Renal cortex interstitium (tissue), 11 donors: ENCODE data around the gene COLQ. TPM values are rescaled to one million over a fixed set of nuclear protein-coding genes. Genes with fewer than 3 reads are reported as not detected.
"Not testable (repeated sequence)": the region's sequence is repeated elsewhere in the genome, so short reads cannot be mapped to it uniquely, and the experiment has no call there.

Experiments
- DNase-seq, 11 donors: peaks; one replicate each; pipeline ENCODE4 v3.0.0-alpha.2; 2013; ENCODE audit warnings: low read depth in 9 of 11, low spot score in 4 of 11; ENCODE audit errors: extremely low read depth in 1 of 11
- polyA plus RNA-seq, 3 donors: library from polyadenylated mRNA; unstranded; fragments of 120-200 nt; gene quantifications; one replicate each; pipeline ENCODE4 v1.2.1, GENCODE V29; 2013; ENCODE audit not compliant: insufficient read length in 3 of 3

Gene COLQ
- polyA plus RNA-seq, 3 donors, result 4.0 to 8.9 (median 6.1) TPM

DNA sequence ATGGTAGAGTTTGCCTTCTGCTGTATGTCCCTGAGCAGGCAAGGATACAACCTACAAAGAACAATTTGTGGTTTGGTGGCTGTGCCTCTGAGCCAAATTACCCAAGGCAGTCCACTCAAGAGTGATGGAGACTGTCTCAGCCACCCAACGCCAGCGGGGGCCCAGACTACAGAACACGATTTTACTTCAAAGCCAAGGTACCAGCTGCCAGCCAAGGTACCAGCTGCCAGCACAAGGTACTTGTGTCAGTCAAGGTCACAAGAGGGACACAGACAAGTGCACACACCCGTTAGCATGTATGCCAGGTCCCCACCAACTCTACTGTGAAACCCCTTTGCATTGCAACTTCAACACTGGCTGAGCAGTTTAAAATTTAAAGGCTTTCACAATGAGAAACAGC is 23.5 kb downstream of the COLQ start:
- no peak for DNase-seq

DNA sequence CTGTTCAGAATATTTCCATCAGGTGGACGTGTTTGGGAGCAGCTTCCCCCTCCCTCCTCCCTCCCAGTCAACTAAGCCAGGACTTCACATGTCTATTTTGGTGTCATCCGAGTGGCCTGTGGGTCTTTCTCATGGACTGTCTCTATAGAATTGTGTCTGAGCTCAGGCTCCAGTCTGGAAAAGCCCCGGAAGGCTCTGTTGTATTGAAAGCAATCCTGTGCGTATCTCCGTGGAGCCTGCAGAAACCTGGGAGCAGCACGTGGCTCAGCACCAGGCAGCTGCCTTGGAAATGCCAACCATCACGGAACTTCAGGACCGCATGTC is 25.2 kb downstream of the COLQ start:
- DNase-seq, result no peak

- no peak for DNase-seq
These were observed 25.8 kb downstream of the COLQ start for GRCh38 chr3:15495461-15496340.

DNA sequence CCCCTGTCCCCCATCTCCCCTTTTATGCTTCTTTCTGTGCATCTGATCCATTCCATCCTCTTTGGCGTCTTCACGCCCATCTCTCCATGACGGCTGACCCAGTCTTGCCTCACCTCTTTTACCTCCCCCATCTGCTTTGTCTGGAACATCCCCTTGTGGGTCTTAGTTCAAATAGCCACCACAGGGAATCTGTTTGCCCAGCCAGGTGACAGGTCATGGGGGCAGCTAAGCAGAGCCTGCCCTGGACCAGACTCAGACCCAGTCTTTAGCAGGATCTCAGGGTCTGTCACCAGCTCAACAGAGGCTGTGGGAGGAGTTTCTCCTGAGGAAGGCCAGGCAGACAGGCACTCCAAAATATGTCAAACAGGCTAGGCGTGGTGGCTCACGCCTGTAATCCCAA is 28.1 kb downstream of the COLQ start:
- no peak for DNase-seq

- DNase-seq, result no peak
These were observed 28.6 kb downstream of the COLQ start for GRCh38 chr3:15492847-15493360.

- no peak for DNase-seq
These were observed 30.4 kb downstream of the COLQ start for GRCh38 chr3:15491143-15491542.

- DNase-seq, result no peak
These were observed 31.3 kb downstream of the COLQ start for GRCh38 chr3:15490158-15490557.

- no peak for DNase-seq
These were observed 33.5 kb downstream of the COLQ start for GRCh38 chr3:15488002-15488401.

- no peak for DNase-seq
These were observed 34.5 kb downstream of the COLQ start for GRCh38 chr3:15486979-15487378.

GRCh38 chr3:15486020-15486419 is 35.5 kb downstream of the COLQ start:
- no peak for DNase-seq

DNA sequence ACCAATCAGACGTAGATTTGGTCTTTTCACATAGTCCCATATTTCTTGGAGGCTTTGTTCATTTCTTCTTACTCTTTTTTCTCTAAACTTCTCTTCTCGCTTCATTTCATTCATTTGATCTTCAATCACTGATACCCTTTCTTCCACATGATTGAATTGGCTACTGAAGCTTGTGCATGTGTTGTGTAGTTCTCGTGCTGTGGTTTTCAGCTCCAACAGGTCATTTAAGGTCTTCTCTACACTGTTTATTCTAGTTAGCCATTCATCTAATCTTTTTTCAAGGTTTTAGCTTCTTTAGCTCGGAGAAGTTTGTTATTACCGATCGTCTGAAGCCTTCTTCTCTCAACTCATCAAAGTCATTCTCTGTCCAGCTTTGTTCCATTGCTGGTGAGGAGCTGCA is 37.0 kb downstream of the COLQ start:
- not testable (repeated sequence) for DNase-seq

- no peak for DNase-seq
These were observed 41.9 kb downstream of the COLQ start for GRCh38 chr3:15479400-15480224.

- no peak for DNase-seq
These were observed 42.9 kb downstream of the COLQ start for GRCh38 chr3:15478640-15478979.

DNA sequence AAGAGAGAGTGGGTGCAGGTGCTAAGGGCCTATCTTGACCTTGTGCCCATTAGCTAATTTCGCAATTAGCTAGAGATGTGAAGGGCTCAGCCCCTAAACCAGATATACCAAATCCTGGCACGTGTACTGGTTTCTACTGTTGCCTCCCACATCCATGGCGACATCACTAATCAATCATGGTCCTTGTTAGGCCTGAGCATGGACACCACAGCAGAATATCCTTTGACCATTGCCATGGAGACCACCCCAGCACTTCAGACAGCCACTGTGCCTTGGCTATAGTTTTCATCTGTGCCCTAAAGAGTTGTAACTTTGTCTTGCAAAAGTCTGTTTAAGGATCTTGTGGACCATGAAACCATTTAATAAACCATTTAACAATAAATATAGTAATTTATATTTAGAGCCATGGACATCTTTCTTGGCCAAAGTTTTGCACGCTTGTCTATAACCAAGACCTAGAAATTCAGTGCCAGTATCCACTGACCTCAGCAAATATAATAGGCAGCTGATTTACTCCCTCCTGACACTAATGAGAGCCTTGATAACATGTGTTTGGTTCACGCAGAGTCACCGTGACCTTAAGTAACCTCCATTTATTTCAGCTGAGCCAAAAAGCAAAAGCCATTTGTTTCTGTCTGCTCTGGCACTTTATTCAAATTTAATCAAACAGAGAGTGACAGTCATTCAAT is 43.4 kb downstream of the COLQ start:
- no peak for DNase-seq

DNA sequence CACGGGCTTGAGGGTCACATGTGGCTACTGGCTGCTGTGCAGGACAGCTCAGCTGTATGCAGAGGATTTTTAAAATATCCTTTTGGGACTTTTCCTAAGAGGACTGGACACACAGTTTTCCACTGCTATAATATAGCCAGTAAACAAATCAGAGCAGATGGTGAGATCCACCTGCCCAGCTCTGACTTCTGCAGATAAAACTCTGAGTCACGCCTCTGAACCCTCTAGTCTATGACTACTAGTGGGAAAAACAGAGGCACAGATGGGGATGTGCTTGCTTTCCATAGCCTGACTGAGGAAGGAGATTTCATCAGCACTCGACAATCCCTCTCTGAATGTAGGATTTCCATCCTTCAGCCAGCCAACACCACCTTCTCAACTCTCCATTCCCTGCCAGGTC is 45.1 kb downstream of the COLQ start:
- no peak for DNase-seq

DNA sequence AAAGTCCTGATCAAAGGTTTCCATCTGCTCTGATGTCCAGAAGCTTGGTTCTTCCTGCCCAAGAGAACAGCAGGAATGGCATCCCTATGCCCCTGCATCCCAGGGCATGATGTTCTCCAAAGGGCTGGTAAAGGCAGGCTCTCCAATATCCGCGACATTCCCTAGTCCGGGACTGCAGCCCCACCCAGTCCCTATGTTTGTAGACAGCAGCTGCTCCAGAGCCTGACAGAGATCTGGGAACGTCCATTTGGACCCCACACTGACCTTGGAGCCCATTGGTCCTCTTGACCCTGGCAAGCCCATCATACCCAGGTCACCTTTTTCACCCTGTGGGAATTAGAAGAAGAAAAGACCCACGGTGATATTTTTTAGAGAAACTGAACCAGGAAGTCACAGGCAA is 46.3 kb downstream of the COLQ start:
- no peak for DNase-seq

- DNase-seq, result no peak
These were observed 49.6 kb downstream of the COLQ start for GRCh38 chr3:15471861-15472260.

DNA sequence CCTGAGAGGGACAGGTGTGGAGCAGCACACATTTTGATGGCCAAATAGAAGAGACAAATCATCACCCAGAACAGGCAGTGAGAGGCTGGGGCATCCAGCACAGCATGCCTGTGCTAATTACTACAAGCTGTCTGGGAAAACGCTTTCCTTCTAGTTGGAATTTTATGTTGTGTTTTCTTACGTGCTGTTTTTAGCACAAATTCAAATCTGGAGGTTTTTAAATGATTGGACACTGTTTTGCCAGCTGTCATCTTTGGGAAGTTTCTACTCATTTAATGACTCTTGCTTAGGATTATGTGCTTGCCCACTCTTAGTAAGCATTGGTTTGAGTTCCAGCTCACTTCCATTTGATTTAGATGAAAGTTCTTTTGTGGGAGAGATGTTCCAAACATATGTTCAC is 50.7 kb downstream of the COLQ start:
- DNase-seq, result no peak

DNA sequence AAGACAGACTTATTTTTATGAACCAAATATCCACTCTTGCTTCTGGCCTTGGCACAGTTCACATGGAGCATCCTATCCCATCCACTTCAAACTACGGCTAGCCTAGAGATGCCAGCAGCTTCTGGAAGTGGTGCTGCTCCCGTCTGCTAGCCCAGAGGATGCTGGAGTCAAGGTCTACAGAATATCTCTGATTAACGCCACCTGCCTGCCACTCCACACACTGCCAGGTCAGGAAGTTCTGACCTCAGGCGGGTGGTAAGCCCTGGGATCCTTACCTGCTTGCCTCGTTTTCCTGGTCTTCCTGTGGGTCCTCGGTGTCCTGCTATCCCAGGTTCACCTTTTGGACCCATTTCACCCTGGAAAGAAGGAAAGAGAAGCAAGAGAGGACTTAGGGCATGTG is 51.2 kb downstream of the COLQ start:
- DNase-seq, result no peak
